GM21526 (cell line): ENCODE measurements around the gene GKN1.
A peak's percentile ranks its signal among the peaks of the same experiment; 100 is the strongest.

ENCODE experiments used
- ATAC-seq: cut with Tn5 transposase; IDR thresholded peaks from one replicate; pipeline ENCODE4 v1.9.1; 2021; ENCODE audit warnings: moderate library complexity; ENCODE audit not compliant: unreplicated experiment, low FRiP score

GKN1 gene, protein sequence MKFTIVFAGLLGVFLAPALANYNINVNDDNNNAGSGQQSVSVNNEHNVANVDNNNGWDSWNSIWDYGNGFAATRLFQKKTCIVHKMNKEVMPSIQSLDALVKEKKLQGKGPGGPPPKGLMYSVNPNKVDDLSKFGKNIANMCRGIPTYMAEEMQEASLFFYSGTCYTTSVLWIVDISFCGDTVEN

GRCh38 chr2:68974251-68974650 lies at the start of gene GKN1:
GKN1 (plus strand) TSS chr2:68974636; CDS start chr2:68974678, 42 bp downstream.
- ATAC-seq, result no peak

DNA sequence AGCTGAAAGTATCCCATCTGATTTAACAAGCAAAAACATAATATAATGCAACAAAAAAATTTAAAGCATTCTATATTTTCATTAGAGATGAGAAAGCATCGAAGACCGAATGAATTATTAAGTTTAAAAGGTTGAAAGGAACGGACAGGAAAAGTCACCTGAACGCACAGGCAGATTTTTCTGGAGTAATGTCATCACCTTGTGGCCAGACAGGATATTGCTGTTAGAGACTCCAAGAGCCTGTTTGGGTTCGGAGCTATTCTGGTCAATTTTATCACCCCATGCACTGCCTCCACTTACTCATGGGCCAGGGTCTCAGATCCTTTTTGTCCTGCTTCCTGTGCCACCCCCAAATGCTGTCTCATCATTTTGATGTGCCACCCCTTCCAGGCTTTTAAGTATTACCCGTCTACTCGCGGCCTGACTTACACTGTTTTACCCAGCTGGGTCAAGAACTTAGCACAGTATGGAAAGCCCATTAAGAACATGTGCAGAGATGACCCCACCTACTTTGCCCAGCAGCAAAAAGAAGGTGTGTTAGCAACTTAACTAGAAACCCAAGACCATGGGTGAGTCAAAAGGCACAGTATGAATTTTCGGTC lies 49.0 kb upstream of the GKN1 start:
- ATAC-seq, result no peak

GRCh38 chr2:68926796-68927195 lies 47.6 kb upstream of the GKN1 start:
- ATAC-seq, result no peak

- no peak for ATAC-seq
Measured at GRCh38 chr2:68931149-68931711, 43.2 kb upstream of the GKN1 start.

DNA sequence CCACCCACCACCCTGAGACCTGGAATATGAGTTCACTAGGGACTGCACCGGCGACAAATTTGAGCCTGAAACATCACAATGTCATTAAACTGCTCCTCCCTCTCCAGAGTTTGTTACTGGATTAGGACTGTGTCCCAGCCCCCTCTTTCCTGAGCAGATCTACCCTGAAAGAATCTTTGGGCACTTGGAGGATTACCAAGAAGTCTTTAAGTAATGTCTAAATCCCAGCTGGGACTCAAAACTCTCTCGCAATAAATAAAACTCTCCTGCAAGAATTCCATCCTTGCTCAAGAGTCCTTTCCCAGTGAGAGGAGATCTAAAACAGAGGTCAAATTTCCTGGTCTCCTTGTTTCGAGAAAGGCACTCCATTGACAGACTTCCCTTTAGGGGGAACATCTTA lies 42.6 kb upstream of the GKN1 start:
- no peak for ATAC-seq

DNA sequence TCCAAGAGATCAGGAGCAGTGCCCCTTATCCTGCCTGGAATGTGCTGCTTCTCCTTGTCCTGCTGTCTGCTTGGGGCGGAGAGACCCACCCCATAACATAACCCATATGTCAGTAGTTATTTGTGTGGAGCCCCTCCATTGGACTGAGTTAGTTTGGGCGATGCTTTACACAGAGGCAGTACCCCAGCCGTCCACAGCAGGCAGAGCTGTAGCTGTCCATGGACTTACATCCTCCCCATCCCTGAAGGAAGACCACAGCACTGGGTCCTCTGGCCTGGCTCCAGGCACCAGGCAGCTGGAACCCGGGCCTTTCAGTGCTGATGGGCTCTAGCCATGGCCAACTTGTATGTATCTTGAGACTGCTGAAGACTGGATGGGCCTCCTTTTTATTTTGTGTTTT lies 42.0 kb upstream of the GKN1 start:
- no peak for ATAC-seq

DNA sequence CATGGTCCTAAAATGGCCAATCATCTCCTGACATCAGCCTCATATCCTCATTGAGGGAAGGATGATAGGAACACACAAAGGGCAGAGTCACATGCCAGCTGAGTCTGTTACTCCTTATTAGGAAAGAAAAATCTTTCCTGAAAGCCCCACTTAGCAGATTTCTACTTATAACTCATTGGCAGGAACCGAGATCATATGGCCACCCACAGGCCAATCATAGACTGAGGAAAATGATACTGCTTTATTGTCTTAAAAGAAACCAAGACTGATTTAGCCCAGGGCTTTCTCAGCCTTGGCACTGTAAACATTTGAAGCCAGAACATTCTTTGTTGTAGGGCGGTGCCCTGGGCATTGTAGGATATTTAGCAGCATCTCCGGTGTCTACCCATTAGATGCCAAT lies 40.4 kb upstream of the GKN1 start:
- ATAC-seq, result no peak

DNA sequence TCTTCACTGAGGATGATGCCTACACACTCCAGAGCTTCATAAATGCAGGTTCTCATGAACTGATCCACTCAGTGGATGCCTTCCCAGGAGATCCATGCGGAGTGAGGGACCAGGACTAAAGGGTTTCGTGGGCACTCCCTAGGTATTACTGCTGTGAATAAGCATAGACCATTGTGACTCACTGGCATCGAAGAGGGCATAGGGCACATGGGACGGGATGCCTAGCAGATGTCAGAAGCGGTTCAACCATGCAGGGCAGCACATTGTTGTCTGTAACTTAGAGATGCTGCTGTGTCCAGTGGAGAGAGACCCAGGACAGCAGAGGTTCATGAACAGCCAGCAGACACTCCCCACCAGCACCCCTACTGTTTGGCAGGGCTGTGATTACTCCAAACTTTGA lies 39.0 kb upstream of the GKN1 start:
- no peak for ATAC-seq

GRCh38 chr2:68936427-68936826 lies 38.0 kb upstream of the GKN1 start:
- ATAC-seq, result no peak

DNA sequence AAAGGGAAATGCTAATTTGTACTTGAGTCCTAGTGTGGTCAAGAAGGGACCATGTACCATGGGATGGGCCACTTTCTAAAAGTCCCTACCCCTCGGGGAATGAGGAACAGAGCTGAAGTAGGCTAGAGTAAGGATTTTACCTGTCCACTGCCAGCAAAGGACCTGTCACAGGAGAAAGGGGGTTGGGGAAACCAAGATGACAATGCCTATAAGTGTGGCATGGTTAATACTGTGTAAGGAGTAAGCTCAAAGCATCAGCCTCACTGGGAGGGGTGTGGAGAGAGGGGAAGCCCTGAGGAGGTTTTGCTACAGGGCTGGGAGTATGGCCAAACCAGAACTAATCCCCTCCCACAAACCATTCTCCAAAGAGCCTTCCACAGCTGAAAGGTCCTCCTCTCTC lies 37.5 kb upstream of the GKN1 start:
- no peak for ATAC-seq

GRCh38 chr2:68937346-68938055 lies 36.9 kb upstream of the GKN1 start:
- ATAC-seq, result no peak

DNA sequence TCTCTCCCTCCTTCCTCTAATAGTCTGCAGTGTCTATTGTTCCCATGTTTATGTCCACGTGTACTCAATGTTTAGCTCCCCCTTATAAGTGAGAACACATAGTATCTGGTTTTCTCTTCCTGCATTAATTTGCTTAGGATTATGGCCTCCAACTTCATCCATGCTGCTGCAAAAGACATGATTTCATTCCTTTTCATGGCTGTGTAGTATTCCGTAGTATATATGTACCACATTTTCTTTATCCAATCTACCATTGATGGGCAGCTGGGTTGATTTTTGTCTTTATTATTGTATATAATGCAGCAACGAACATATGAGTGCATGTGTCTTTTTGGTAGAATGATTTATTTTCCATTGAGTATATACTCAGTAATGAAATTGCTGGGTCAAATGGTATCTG lies 35.5 kb upstream of the GKN1 start:
- no peak for ATAC-seq

DNA sequence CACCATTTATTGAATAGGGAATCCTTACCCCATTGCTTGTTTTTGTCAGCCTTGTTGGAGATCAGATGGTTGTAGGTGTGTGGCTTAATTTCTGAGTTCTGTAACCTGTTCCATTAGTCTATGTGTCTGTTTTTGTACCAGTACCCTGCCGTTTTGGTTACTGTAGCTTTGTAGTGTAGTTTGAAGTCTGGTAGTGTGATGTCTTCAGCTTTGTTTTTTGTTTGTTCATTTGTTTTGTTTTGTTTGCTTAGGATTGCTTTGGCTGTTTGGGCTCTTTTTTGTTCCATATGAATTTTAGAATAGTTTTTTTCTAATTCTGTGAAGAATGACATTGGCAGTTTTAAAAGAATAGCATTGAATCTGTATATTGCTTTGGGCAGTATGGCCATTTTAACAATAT lies 34.5 kb upstream of the GKN1 start:
- no peak for ATAC-seq

- no peak for ATAC-seq
Measured at GRCh38 chr2:68940369-68940768, 34.1 kb upstream of the GKN1 start.

- no peak for ATAC-seq
Measured at GRCh38 chr2:68942827-68943226, 31.6 kb upstream of the GKN1 start.

GRCh38 chr2:68943581-68944568 lies 30.6 kb upstream of the GKN1 start:
- ATAC-seq, result peak; percentile 52

- no peak for ATAC-seq
Measured at GRCh38 chr2:68946117-68946516, 28.3 kb upstream of the GKN1 start.

DNA sequence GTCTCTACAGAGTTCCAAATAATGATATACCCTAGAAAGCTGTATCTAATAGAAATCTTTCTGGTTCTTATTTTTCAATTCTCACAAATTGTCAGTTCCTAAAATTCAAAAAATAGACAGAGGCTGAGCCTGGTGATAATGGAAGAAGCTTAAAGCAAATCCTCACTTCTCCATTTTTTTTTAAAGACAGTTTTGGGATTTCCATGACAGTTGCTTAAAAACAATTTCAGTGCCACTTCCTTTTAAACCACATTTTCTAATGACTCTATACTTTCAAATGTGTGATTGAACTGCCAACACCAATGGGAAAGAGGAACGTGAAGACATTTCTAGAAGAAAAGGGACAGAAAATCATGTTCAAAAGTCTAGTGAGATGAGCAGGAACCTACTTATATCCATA lies 25.7 kb upstream of the GKN1 start:
- no peak for ATAC-seq

DNA sequence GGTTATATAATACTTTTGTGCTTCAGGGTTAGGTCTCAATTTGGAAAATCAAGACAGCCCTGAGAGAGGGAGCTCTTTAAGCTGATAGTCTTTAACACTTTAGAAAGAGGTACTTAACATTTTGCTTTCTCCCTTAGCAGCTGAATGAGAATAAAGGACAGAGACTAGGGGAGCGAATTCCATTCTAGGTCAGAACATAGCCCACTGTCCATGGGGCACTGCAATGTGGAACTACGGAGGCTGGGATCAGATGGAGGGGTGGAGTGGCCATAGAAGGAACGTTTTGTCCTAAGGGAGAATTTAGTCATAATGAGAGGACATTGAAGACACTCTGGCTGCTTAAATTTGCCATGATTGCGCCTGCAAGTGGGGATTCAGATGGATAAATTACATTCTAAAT lies 22.5 kb upstream of the GKN1 start:
- no peak for ATAC-seq

GRCh38 chr2:68952887-68953521 lies 21.4 kb upstream of the GKN1 start, which contains the start of gene GKN2:
GKN2 (minus strand) TSS chr2:68952893; CDS start chr2:68952861, 32 bp downstream.
- no peak for ATAC-seq
